Coronary artery (tissue), 2 donors: ENCODE data around the gene FAM117B.
"Not testable (repeated sequence)": the region's sequence is repeated elsewhere in the genome, so short reads cannot be mapped to it uniquely, and the experiment has no call there.

Source experiments
- DNase-seq: peaks from one replicate; pipeline ENCODE4 v3.0.0-alpha.2; 2017; ENCODE audit warnings: low spot score
- H3K27ac ChIP-seq, 2 donors: fragments of 200-600 bp; sonication (generic); one replicate each; pipeline ENCODE4 v1.5.1; 2016 to 2019
- H3K4me3 ChIP-seq: fragments of 200-600 bp; sonication (generic); 2 replicates; pipeline ENCODE4 v1.5.1; 2016; ENCODE audit warnings: mild to moderate bottlenecking, moderate library complexity
- CTCF ChIP-seq: fragments of 200-600 bp; sonication (generic); IDR thresholded peaks from one replicate; pipeline ENCODE4 v1.5.1; 2019; ENCODE audit warnings: antibody characterized with exemption

Gene FAM117B

GRCh38 chr2:202695166-202695565, 60.4 kb downstream of the FAM117B start:
- no peak for DNase-seq
- no peak for TF ChIP-seq CTCF

GRCh38 chr2:202700075-202700901, 65.5 kb downstream of the FAM117B start:
- no peak overlapping the region for H3K4me3 ChIP-seq
- no peak overlapping the region for H3K27ac ChIP-seq
- no peak for TF ChIP-seq CTCF
- DNase-seq, result no peak

More at GRCh38 chr2:202695166-202695565, 60.4 kb downstream of the FAM117B start:
- Histone ChIP-seq H3K27ac (no peak overlapping the region), H3K4me3 (no peak overlapping the region)

GRCh38 chr2:202703091-202703490, 68.3 kb downstream of the FAM117B start:
- H3K27ac ChIP-seq, result no peak overlapping the region
- no peak for DNase-seq
- no peak overlapping the region for H3K4me3 ChIP-seq
- no peak for TF ChIP-seq CTCF

DNA sequence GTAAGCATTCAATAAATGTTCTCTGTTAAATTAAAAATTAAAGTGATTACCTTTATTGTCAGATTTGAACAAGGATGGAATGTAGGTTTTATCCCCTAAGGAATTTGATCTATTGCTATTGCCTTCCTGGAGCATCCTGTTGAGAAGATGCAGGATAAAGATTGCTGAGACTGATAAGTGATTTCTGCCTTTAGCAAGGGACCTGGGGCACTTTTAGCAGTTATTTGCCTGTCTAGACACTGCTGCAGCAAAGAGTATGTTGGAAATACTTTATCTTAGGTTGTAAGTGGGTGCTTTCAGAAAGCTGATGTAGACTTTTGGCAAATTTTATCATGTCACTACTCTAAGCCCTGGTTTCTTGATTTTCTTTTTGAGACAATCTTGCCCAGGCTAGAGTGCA, 69.5 kb downstream of the FAM117B start:
- TF ChIP-seq CTCF, result no peak
- H3K27ac ChIP-seq, result no peak overlapping the region
- no peak overlapping the region for H3K4me3 ChIP-seq
- DNase-seq, result no peak

- no peak overlapping the region for H3K27ac ChIP-seq
- no peak for TF ChIP-seq CTCF
- no peak for DNase-seq
- H3K4me3 ChIP-seq, result no peak overlapping the region
Observed at GRCh38 chr2:202705446-202706020, 70.8 kb downstream of the FAM117B start.

DNA sequence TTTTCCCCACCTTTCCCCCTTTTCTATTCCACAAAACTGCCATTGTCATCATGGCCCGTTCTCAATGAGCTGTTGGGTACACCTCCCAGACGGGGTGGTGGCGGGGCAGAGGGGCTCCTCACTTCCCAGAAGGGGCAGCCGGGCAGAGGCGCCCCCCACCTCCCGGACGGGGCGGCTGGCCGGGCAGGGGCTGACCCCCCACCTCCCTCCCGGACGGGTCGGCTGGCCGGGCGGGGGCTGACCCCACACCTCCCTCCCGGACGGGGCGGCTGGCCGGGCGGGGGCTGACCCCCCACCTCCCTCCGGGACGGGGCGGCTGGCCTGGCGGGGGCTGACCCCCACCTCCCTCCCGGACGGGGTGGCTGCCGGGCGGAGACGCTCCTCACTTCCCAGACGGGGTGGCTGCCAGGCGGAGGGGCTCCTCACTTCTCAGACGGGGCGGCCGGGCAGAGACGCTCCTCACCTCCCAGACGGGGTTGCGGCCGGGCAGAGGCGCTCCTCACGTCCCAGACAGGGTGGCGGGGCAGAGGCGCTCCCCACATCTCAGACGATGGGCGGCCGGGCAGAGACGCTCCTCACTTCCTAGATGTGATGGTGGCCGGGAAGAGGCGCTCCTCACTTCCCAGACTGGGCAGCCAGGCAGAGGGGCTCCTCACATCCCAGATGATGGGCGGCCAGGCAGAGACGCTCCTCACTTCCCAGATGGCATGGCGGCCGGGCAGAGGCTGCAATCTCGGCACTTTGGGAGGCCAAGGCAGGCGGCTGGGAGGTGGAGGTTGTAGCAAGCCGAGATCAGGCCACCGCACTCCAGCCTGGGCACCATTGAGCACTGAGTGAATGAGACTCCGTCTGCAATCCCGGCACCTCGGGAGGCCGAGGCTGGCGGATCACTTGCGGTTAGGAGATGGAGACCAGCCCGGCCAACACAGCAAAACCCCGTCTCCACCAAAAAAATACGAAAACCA, 80.5 kb downstream of the FAM117B start:
- not testable (repeated sequence) for DNase-seq, H3K4me3 ChIP-seq, H3K27ac ChIP-seq

- no peak for TF ChIP-seq CTCF
- H3K27ac ChIP-seq, result no peak overlapping the region
- no peak for DNase-seq
- no peak overlapping the region for H3K4me3 ChIP-seq
Observed at GRCh38 chr2:202716114-202716718, 81.4 kb downstream of the FAM117B start.
